ENCODE results near the gene TWIST2. TPM values are rescaled to one million over a fixed set of nuclear protein-coding genes. Genes with fewer than 3 reads are reported as not detected.

The TWIST2 gene
- total RNA-seq = 6.3 and 12.7 TPM in 2 replicates

DNA sequence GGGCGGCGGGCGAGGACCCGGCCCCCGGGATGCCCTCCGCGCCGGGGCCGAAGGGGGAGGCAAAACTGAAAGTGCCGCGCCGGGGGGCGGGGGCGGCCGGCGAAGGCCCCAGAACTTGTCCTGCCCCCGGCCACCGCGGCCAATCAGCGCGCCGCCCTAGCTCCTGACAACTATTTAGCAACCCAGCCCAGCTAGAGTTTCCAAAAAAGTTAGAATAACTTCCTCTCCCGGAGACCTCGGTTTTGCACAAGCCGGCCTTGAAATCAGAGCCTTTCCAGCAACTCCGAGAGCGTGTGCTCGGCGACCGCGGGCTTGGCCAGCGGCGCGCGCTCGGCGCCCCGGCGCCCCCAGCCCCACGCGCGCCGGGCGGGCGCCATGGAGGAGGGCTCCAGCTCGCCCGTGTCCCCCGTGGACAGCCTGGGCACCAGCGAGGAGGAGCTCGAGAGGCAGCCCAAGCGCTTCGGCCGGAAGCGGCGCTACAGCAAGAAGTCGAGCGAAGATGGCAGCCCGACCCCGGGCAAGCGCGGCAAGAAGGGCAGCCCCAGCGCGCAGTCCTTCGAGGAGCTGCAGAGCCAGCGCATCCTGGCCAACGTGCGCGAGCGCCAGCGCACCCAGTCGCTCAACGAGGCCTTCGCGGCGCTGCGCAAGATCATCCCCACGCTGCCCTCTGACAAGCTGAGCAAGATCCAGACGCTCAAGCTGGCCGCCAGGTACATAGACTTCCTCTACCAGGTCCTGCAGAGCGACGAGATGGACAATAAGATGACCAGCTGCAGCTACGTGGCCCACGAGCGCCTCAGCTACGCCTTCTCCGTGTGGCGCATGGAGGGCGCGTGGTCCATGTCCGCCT lies at the start of gene TWIST2:
TSS of gene TWIST2 (plus strand) at position 245 of the 850 bp plus-strand sequence. CDS start at position 376, 131 bp downstream.

Measured in mesangial cell (primary cell).